HG03460 (cell line): Measurements from ENCODE around the gene SLC38A6.
"Not testable (repeated sequence)": the region's sequence is repeated elsewhere in the genome, so short reads cannot be mapped to it uniquely, and the experiment has no call there.

Experiments used
- ATAC-seq: cut with Tn5 transposase; IDR thresholded peaks from one replicate; pipeline ENCODE4 v1.9.1; 2021; ENCODE audit not compliant: unreplicated experiment

SLC38A6 gene

DNA sequence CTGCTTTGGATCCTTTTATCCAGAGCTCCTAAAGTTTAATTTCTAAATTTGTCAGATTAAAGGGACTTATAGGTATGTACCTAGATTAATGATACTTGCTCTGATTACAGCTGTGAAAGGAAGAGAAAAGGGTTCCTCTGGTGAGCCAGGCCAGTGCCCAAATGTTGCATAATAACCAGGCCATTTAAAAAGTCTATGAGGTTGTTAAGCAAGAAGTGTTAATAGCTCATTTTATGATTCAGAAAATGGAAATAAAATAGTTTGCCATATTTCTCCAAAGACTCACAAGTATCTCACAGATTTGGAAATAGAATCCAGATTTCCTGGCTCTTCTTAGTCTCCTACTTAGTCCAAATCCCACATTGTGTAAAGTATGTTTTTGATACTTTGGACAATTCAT, 67.6 kb downstream of the SLC38A6 start:
- ATAC-seq = no peak

DNA sequence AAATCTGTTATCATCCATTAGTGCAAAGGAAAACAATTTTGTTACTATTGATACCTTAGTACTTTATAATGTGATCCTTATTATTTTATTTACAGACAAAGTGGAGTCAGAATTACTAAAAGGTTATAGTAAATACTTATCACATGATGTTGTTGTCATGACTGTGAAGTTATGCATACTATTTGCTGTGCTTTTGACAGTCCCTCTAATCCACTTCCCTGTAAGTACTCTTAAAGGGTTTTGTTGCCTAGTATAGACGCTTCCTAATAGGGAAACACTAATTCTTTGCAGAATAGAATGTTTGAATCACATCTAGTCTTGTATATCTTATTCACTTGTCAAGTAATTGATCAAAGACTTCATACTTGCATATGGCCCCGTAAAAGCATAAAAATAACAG, 69.4 kb downstream of the SLC38A6 start:
- ATAC-seq = no peak

DNA sequence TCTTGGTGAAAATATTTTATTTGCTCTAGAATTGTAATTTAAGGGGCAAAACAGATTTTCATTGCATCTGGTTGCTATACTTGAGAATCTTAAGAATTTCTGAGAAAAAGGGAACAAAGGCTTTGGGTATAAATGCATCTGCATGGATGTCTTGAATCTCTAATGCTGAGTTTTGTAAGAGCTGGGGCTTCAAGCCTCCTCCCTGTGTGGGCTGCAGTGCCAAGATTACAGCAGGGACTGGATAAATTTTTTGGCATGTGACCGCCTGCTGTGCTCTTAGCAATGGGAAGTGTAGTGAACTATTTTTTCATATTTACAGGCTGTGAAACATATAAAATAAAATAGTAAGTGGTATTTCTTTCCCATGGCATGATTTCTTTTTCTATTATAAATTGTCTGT, 70.0 kb downstream of the SLC38A6 start:
- ATAC-seq = no peak

DNA sequence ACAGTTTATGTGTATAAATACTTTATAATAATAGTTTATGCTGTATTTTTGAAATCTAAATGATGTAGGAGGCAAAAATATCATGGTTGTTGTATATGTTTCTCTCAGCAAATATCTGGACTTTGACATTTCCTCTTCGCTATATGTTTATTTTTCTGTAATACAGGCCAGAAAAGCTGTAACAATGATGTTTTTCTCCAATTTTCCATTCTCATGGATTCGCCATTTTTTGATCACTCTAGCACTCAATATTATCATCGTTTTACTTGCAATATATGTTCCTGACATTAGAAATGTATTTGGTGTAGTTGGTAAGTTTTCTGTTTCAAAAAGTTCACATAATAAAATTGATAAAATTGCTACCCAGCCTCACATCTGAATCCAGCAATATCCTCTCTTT, 70.6 kb downstream of the SLC38A6 start:
- ATAC-seq = no peak

DNA sequence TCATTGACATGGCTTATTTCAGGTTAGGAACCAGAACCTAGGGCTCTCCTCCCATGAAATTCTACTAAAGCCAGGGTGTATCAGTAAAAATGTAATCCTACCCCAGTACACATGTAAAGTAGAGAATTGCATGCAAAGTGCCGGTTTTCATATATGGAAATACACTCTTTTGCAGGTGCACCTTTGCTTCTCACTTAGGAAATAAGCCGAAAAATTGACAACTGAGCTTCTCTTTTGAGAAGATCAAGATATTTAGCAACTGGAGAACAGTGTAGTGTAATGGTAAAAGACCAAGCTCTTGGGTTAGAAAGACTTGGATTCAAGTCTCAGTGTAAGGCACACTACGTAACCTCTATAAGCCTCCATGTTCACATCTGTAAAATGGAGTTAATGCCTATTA, 82.4 kb downstream of the SLC38A6 start:
- ATAC-seq = no peak

DNA sequence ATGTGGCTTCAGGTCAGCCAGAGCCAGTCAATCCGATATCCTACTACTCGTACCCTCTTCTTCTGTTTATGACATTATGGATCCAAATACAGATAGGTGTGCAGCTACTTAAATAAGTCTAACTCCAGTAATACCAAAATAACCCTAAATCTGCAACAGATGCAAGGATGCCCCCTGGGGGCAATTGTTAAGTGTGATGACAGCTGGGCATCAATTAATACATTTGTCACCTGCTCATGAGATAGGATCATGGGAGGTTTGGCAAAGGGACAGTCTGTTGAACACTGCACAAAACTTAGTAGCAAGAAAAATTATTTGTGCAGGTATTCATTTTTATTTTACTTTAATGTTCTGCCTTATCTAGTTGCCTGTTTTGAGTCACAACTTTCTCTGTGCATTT, 83.2 kb downstream of the SLC38A6 start:
- ATAC-seq = no peak

GRCh38 chr14:61064856-61065255, 83.8 kb downstream of the SLC38A6 start:
- ATAC-seq = no peak

DNA sequence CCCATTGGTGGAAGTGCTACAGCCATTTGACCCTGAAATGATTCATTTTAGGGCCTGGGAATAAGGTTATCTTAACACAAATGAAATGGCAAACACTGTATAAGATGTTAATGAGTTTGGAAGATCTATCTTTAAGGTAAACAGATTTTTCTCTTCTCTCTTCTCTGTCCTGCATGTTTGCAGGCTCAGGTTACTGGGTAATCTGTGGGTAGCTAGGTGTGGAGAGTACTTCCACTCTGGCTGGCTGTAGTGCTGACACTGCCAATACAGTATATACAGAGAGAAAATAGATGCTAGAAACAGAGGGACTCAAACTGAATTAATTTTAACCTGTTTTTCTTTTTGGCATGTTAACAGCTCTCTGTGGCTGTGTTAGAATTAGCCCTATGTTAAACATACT, 84.6 kb downstream of the SLC38A6 start:
- ATAC-seq = no peak

DNA sequence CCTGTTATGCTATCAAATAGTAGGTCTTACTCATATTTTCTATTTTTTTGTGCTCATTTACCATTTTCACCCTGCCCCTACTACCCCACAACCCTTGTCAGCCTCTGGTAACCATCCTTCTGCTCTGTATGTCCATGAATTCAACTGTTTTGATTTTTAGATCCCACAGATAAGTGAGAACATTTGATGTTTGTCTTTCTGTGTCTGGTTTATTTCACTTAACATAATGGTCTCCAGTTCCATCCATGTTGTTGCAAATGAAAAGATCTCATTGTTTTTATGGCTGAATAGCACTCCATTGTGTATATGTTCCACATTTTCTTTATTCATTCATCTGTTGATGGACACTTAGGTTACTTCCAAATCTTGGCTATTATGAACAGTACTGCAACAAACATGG, 91.4 kb downstream of the SLC38A6 start:
- ATAC-seq = not testable (repeated sequence)

DNA sequence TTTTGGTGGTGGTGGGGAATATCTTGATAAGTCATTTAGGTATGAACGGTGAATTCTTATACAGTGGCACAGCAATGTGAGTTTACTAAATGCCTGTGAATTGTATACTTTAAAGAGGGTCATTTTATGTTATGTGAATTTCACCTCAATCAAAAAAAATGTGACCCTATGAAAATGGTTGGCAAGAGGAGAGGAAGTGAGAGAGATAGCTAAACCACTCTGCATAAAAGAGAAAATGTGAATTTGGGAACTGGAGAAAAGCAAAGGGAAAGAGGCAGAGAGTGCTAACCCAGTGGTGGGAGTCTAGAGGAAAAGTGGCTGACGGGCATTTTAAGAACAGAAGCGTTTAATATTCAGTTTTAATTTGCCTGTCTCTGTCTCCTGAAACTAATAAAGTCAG, 93.8 kb downstream of the SLC38A6 start:
- no peak for ATAC-seq

GRCh38 chr14:61076556-61076955, 95.5 kb downstream of the SLC38A6 start:
- no peak for ATAC-seq

GRCh38 chr14:61077437-61077836, 96.4 kb downstream of the SLC38A6 start:
- ATAC-seq = no peak

DNA sequence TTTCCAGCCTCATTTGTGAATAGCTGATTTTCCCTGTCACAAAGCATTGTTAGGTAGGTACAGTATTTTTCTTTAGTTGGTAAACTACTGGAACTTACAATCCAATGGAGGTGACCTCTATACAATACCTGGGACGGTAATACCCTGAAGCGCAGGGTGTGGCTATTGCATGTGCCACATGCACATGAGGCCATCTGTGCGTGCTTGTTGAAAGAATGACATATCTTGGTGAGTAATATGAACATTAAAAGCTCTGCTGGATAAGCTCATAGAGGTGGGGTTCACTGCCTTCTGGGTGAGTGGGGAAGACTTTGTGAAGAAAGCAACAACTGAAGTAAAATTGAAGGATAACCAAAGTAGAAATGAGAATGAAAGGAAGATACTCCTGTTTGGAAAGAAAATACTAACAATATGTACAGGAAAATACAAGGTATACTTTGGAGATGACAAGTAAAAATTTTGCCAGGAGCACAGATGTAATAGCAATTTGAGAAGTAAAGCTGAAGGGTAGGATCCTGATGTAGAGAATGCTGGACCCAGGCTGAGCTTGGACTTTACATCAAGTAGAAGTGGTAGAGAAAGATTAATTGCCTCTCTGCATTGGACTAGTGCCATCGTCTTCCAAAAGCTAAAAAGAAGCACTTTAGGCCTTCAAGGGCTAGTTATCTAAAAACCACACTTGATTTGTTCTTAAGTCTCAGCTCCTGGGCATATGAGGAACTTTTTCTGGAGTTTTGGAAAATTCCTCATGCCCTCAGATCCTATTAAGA, 97.1 kb downstream of the SLC38A6 start:
- no peak for ATAC-seq

GRCh38 chr14:61080591-61081010, 99.6 kb downstream of the SLC38A6 start:
- ATAC-seq = peak; percentile 73

DNA sequence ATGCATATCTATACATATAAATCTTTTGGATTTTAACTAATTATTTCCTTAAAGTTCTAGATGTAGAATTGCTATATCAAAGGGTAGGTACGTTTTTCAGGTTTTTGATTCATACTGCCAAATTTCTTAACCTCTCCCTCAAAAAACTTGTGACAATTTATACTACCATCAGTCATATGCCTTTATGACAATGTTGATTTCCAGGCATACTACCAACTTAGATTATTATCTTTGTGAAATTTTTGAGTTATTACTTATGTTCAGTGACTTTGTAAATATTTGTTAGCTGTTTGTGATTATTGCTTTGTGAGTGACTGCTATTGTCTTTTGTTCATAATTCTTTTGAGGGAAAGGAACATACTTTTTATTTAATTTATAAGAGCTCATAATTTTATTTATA, 107.0 kb downstream of the SLC38A6 start:
- ATAC-seq = no peak

- ATAC-seq = no peak
These were observed 108.2 kb downstream of the SLC38A6 start for GRCh38 chr14:61089126-61089750.

GRCh38 chr14:61090432-61091216, 109.6 kb downstream of the SLC38A6 start:
- ATAC-seq = no peak

GRCh38 chr14:61091657-61092273, 110.7 kb downstream of the SLC38A6 start:
- ATAC-seq = no peak

DNA sequence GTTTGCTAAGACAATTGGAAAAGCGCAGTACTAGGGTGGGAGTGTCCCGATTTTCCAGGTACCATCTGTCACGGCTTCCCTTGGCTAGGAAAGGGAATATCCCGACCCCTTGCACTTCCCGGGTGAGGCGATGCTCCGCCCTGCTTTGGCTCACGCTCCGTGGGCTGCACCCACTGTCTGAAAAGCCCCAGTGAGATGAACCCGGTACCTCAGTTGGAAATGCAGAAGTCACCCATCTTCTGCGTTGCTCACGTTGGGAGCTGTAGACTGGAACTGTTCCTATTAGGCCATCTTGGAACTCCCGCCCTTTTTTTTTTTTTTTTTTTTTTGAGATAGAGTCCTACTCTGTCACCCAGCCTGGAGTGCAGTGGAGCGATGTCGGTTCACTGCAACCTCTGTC, 117.1 kb downstream of the SLC38A6 start:
- ATAC-seq = not testable (repeated sequence)

GRCh38 chr14:61098721-61099120, 117.7 kb downstream of the SLC38A6 start:
- ATAC-seq = no peak

- ATAC-seq = peak; percentile 42
These were observed 118.3 kb downstream of the SLC38A6 start for GRCh38 chr14:61099216-61099835.
